ENCODE data around the gene ABCC5.

GRCh38 chr3:184059424-184059823, 41.7 kb upstream of the ABCC5 start:
- TF ChIP-seq CTCF (IDR thresholded peaks at IDR 0.05) (no peak), TP53 (CRISPR knock-in tag; IDR thresholded peaks at IDR 0.05) (no peak)

Measured in WTC11 (cell line).